ENCODE results near the gene SKAP2. TPM values are rescaled to one million over a fixed set of nuclear protein-coding genes. Genes with fewer than 3 reads are reported as not detected.

The SKAP2 gene
- total and polyA plus RNA-seq, 7 donors: 13.0 to 34.2 (median 19.3) TPM

GRCh38 chr7:26629696-26630095, 234.7 kb downstream of the SKAP2 start:
- Histone ChIP-seq H3K27me3 (no peaks in the 10 kb centered on the region), H3K36me3 (no peaks in the 10 kb centered on the region), H3K27ac (no peak overlapping the region), H3K4me1 (no peaks in the 10 kb centered on the region), H3K4me3 (no peak overlapping the region), H3K9me3 (no peaks in the 10 kb centered on the region)
- intact Hi-C loops (cut with DNase I): no loop called here
- TF ChIP-seq POLR2A (IDR thresholded peaks at IDR 0.05) (no peak), POLR2AphosphoS5 (IDR thresholded peaks at IDR 0.05) (no peak), EP300 (IDR thresholded peaks at IDR 0.05) (no peak), CTCF (IDR thresholded peaks at IDR 0.05) (no peak)
- DNase-seq: no peak
- WGBS, 2 donors: 69 to 78% methylated on average over 3 of the region's 3 CpGs

GRCh38 chr7:26627891-26628341, 236.5 kb downstream of the SKAP2 start:
- no peaks in the 10 kb centered on the region for H3K9me3 ChIP-seq

GRCh38 chr7:26627221-26627620, 237.2 kb downstream of the SKAP2 start:
- intact Hi-C loops (cut with DNase I): no loop called here
- DNase-seq: no peak
- Histone ChIP-seq H3K9me3 (no peaks in the 10 kb centered on the region), H3K36me3 (no peaks in the 10 kb centered on the region), H3K4me1 (no peaks in the 10 kb centered on the region), H3K4me3 (no peak overlapping the region), H3K27me3 (no peaks in the 10 kb centered on the region), H3K27ac (no peak overlapping the region)
- TF ChIP-seq CTCF (IDR thresholded peaks at IDR 0.05) (no peak), POLR2AphosphoS5 (IDR thresholded peaks at IDR 0.05) (no peak), EP300 (IDR thresholded peaks at IDR 0.05) (no peak), POLR2A (IDR thresholded peaks at IDR 0.05) (no peak)
- WGBS, 2 donors: 95 to 96% methylated on average over 10 of the region's 10 CpGs

More at GRCh38 chr7:26627891-26628341, 236.5 kb downstream of the SKAP2 start:
- Histone ChIP-seq H3K36me3 (no peaks in the 10 kb centered on the region), H3K4me3 (no peak overlapping the region), H3K27ac (no peak overlapping the region), H3K27me3 (no peaks in the 10 kb centered on the region), H3K4me1 (no peaks in the 10 kb centered on the region)
- WGBS, 2 donors: 79 to 81% methylated on average over 11 of the region's 11 CpGs
- intact Hi-C loops (cut with DNase I): no loop called here
- TF ChIP-seq CTCF (IDR thresholded peaks at IDR 0.05) (no peak), POLR2A (IDR thresholded peaks at IDR 0.05) (no peak), EP300 (IDR thresholded peaks at IDR 0.05) (no peak), POLR2AphosphoS5 (IDR thresholded peaks at IDR 0.05) (no peak)
- DNase-seq: no peak

- Histone ChIP-seq H3K9me3 (no peaks in the 10 kb centered on the region), H3K36me3 (no peaks in the 10 kb centered on the region), H3K27ac (no peak overlapping the region), H3K4me1 (no peaks in the 10 kb centered on the region), H3K4me3 (no peak overlapping the region), H3K27me3 (no peaks in the 10 kb centered on the region)
- TF ChIP-seq EP300 (IDR thresholded peaks at IDR 0.05): no peak
- no peak for TF ChIP-seq POLR2AphosphoS5 (IDR thresholded peaks at IDR 0.05)
- no peak for TF ChIP-seq POLR2A (IDR thresholded peaks at IDR 0.05)
- no peak for TF ChIP-seq CTCF (IDR thresholded peaks at IDR 0.05)
- 87 to 88% methylated on average over 2 of the region's 2 CpGs for WGBS, 2 donors
- no peak for DNase-seq
- intact Hi-C loops (cut with DNase I): no loop called here
These were observed 237.7 kb downstream of the SKAP2 start for GRCh38 chr7:26626687-26627086.

- Histone ChIP-seq H3K9me3 (no peaks in the 10 kb centered on the region), H3K4me3 (no peak overlapping the region), H3K4me1 (no peaks in the 10 kb centered on the region), H3K36me3 (no peaks in the 10 kb centered on the region), H3K27ac (no peak overlapping the region), H3K27me3 (no peaks in the 10 kb centered on the region)
- 93 to 94% methylated on average over 8 of the region's 8 CpGs for WGBS, 2 donors
- no peak for TF ChIP-seq EP300 (IDR thresholded peaks at IDR 0.05)
- no peak for TF ChIP-seq CTCF (IDR thresholded peaks at IDR 0.05)
- TF ChIP-seq POLR2A (IDR thresholded peaks at IDR 0.05): no peak
- TF ChIP-seq POLR2AphosphoS5 (IDR thresholded peaks at IDR 0.05): no peak
- DNase-seq: no peak
- intact Hi-C loops (cut with DNase I): no loop called here
These were observed 238.2 kb downstream of the SKAP2 start for GRCh38 chr7:26626156-26626555.
